Hypothalamus (tissue), 51 donors: ENCODE measurements around the gene PSMB10.

Experiments used
- DNase-seq, 51 donors: peaks; one replicate each; lab custom pipeline; 2025; lab: John Stamatoyannopoulos, UW

The PSMB10 gene

GRCh38 chr16:67907397-67908180 is 29.1 kb downstream of the PSMB10 start:
- peak in 1 of 51 donors; percentile 18 for DNase-seq

- no peak for DNase-seq
These were observed 33.8 kb downstream of the PSMB10 start for GRCh38 chr16:67902831-67903230.

GRCh38 chr16:67901734-67902133 is 34.9 kb downstream of the PSMB10 start:
- DNase-seq, result no peak

GRCh38 chr16:67897231-67897630 is 39.4 kb downstream of the PSMB10 start:
- peak in 10 of 51 donors; percentile 6 to 48 (median 17) for DNase-seq

GRCh38 chr16:67893743-67894399 is 42.8 kb downstream of the PSMB10 start:
- peak in 1 of 51 donors; percentile 55 for DNase-seq

GRCh38 chr16:67892899-67893742 is 43.5 kb downstream of the PSMB10 start, which contains the start of gene PSKH1:
Gene PSKH1, plus strand, starts transcription at chr16:67893254. Its CDS starts 15,496 bp downstream, at chr16:67908750.
- DNase-seq, result peak; percentile 43 to 98 (median 94)

- DNase-seq, result no peak
These were observed 44.3 kb downstream of the PSMB10 start for GRCh38 chr16:67892375-67892774.

GRCh38 chr16:67888331-67888730 is 48.3 kb downstream of the PSMB10 start:
- peak in 2 of 51 donors; percentile 8 to 14 for DNase-seq

GRCh38 chr16:67886387-67886786 is 50.3 kb downstream of the PSMB10 start:
- DNase-seq, result no peak

- no peak for DNase-seq
These were observed 50.7 kb downstream of the PSMB10 start for GRCh38 chr16:67885976-67886375.

- no peak for DNase-seq
These were observed 51.1 kb downstream of the PSMB10 start for GRCh38 chr16:67885545-67885944.

- peak; percentile 14 to 95 (median 83) for DNase-seq
These were observed 52.0 kb downstream of the PSMB10 start, which contains the start of gene NRN1L for GRCh38 chr16:67884684-67885083. Gene NRN1L, plus strand, starts transcription at chr16:67884885. Its CDS starts 19 bp downstream, at chr16:67884904.
